ENCODE data around the gene PNMA6E.

The PNMA6E gene

DNA sequence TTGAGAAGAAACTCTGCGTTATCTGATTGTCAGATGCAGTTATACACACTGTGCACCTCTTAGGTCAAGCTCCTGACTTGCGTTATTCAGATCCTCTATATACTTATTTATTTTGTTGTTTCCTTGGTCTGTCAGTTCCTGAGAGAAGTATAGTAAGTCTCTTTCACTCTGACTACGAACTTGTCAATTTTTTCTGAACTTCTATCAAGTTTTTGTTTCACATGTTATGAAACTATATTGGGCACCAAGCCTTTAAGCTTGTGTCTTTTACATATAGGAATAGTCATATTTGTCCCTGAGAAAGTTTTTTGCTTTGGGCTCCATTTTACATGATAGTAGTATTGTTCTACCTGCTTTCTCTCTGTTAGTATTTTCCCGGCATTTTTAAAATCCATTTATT, 35.5 kb downstream of the PNMA6E start:
- H3K27me3 Mint-ChIP-seq (ENCODE audit: low read depth) = no peaks in the 10 kb centered on the region
- peaks cover 3% of the 10 kb centered on the region for H3K36me3 Mint-ChIP-seq (ENCODE audit: low read depth)
- no peak overlapping the region for H3K4me3 Mint-ChIP-seq
- H3K27ac Mint-ChIP-seq = no peak overlapping the region
- TF ChIP-seq, protein P1, sequence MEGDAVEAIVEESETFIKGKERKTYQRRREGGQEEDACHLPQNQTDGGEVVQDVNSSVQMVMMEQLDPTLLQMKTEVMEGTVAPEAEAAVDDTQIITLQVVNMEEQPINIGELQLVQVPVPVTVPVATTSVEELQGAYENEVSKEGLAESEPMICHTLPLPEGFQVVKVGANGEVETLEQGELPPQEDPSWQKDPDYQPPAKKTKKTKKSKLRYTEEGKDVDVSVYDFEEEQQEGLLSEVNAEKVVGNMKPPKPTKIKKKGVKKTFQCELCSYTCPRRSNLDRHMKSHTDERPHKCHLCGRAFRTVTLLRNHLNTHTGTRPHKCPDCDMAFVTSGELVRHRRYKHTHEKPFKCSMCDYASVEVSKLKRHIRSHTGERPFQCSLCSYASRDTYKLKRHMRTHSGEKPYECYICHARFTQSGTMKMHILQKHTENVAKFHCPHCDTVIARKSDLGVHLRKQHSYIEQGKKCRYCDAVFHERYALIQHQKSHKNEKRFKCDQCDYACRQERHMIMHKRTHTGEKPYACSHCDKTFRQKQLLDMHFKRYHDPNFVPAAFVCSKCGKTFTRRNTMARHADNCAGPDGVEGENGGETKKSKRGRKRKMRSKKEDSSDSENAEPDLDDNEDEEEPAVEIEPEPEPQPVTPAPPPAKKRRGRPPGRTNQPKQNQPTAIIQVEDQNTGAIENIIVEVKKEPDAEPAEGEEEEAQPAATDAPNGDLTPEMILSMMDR (IDR thresholded peaks at IDR 0.05; ENCODE audit: unreplicated experiment in 3 of 3) = no peak
- H3K9me3 Mint-ChIP-seq = peaks cover 6% of the 10 kb centered on the region
- H3K4me1 Mint-ChIP-seq = peaks cover 2% of the 10 kb centered on the region

DNA sequence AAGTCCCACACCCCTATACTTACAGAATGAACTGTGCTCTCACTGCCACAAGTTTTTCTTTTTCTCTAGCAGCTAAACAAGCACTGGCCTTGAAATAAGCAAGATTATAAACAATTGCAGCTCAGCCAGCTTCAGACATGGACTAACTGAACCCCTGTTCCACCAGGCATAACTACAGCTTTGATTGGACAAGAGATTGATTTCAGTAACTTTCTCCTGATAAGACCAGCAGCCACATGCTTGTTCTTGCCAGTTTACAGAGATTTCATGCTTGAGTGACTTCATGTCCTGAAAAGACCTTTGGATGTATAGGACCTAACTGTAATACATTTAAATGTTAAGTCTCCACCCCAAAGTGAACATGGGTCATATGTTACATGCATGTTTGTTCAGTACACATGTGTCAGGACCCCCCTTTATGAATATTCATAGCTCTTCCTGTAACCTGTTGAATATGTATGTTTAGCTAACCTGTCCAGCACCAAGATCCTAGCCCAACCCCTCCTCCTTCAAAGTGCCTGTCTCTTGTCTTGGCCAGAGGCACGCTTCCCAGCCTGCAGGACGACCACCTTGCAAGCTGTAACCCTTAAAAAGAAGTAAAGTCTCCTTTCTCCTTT, 39.3 kb downstream of the PNMA6E start:
- Mint-ChIP-seq H3K27ac (no peak overlapping the region), H3K4me3 (no peak overlapping the region), H3K27me3 (ENCODE audit: low read depth) (no peaks in the 10 kb centered on the region), H3K4me1 (no peaks in the 10 kb centered on the region), H3K36me3 (ENCODE audit: low read depth) (peaks cover 9% of the 10 kb centered on the region), H3K9me3 (peaks cover 20% of the 10 kb centered on the region)
- TF ChIP-seq, protein P1 (IDR thresholded peaks at IDR 0.05; ENCODE audit: unreplicated experiment in 3 of 3) = no peak

GRCh38 chrX:153357877-153358276, 43.3 kb downstream of the PNMA6E start:
- no peaks in the 10 kb centered on the region for H3K27me3 Mint-ChIP-seq (ENCODE audit: low read depth)
- H3K36me3 Mint-ChIP-seq (ENCODE audit: low read depth) = peaks cover 9% of the 10 kb centered on the region
- no peak overlapping the region for H3K4me3 Mint-ChIP-seq
- TF ChIP-seq, protein P1 (IDR thresholded peaks at IDR 0.05; ENCODE audit: unreplicated experiment in 3 of 3) = no peak
- H3K27ac Mint-ChIP-seq = no peak overlapping the region
- peaks cover 37% of the 10 kb centered on the region for H3K9me3 Mint-ChIP-seq
- no peaks in the 10 kb centered on the region for H3K4me1 Mint-ChIP-seq

DNA sequence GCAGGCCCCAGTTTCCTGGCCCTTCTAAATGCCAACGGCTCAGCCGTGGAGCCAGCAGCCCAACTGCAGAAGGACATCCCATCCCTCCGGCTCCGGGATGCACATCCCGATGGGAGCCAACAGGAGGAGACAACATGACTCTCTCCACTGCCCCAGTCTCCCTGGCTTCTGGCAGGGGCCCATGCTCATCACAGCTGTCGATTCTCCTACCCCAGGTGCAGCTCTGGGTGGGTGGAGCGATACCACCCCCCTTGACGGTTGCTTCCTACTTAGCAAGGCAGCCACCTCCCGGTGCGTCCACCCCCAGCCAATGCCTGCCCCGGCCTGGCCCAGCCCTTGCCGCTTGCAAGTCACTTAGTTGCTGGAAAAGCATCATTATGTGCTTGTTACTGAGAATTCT, 47.7 kb downstream of the PNMA6E start:
- TF ChIP-seq, protein P1 (IDR thresholded peaks at IDR 0.05; ENCODE audit: unreplicated experiment in 3 of 3) = no peak
- H3K27ac Mint-ChIP-seq = no peak overlapping the region
- no peaks in the 10 kb centered on the region for H3K4me1 Mint-ChIP-seq
- peaks cover 39% of the 10 kb centered on the region for H3K36me3 Mint-ChIP-seq (ENCODE audit: low read depth)
- no peak overlapping the region for H3K4me3 Mint-ChIP-seq
- H3K9me3 Mint-ChIP-seq = peaks cover 30% of the 10 kb centered on the region
- H3K27me3 Mint-ChIP-seq (ENCODE audit: low read depth) = no peaks in the 10 kb centered on the region

- no peaks in the 10 kb centered on the region for H3K4me1 Mint-ChIP-seq
- no peak overlapping the region for H3K27ac Mint-ChIP-seq
- H3K27me3 Mint-ChIP-seq (ENCODE audit: low read depth) = no peaks in the 10 kb centered on the region
- TF ChIP-seq, protein P1 (IDR thresholded peaks at IDR 0.05; ENCODE audit: unreplicated experiment in 3 of 3) = no peak
- peaks cover 27% of the 10 kb centered on the region for H3K9me3 Mint-ChIP-seq
- H3K36me3 Mint-ChIP-seq (ENCODE audit: low read depth) = peaks cover 43% of the 10 kb centered on the region
- no peak overlapping the region for H3K4me3 Mint-ChIP-seq
These were observed 48.3 kb downstream of the PNMA6E start for GRCh38 chrX:153352858-153353257.

DNA sequence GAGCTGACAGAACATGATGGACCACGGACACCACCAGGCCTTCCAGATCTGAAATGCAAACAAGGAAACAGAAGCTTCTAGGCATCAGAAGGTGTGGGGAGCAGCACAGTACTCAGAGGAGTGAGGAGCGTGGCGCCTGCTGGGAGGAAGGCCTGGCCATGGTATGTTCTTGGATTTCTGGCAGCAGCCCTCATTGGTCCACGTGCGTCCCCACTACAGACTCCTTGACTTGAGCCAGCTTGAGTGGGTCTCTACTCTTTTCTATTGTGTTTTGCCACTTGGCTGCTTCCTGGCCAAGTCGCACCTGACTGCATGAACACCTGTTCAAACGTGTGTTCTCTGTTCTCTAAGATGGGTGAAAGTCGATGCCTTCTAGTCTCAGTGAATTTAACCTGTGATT, 49.2 kb downstream of the PNMA6E start:
- Mint-ChIP-seq H3K36me3 (ENCODE audit: low read depth) (peaks cover 44% of the 10 kb centered on the region), H3K27me3 (ENCODE audit: low read depth) (no peaks in the 10 kb centered on the region), H3K27ac (no peak overlapping the region), H3K4me3 (no peak overlapping the region), H3K9me3 (peaks cover 21% of the 10 kb centered on the region), H3K4me1 (no peaks in the 10 kb centered on the region)
- TF ChIP-seq, protein P1 (IDR thresholded peaks at IDR 0.05; ENCODE audit: unreplicated experiment in 3 of 3) = no peak
